Activated CD8-positive, alpha-beta memory T cell treated with anti-CD3 and anti-CD28 coated beads, Interleukin-2, amount 50 U/mL, for 24 hours (primary cell): ENCODE data around the gene SLC23A2.
"Not testable (repeated sequence)": the region's sequence is repeated elsewhere in the genome, so short reads cannot be mapped to it uniquely, and the experiment has no call there.

ENCODE experiments used
- DNase-seq: peaks from one replicate; pipeline ENCODE4 v3.0.0-alpha.2; 2020; ENCODE audit errors: extremely low read depth

SLC23A2 gene

GRCh38 chr20:5001174-5002076 lies at the start of gene SLC23A2:
Gene SLC23A2 (minus strand): TSS chr20:5001510. CDS start chr20:4932562, 68,948 bp downstream.
- no peak for DNase-seq

GRCh38 chr20:5046656-5047339 lies 45.5 kb upstream of the SLC23A2 start:
- DNase-seq: no peak

- no peak for DNase-seq
These were observed 44.6 kb upstream of the SLC23A2 start for GRCh38 chr20:5045906-5046305.

GRCh38 chr20:5044075-5044620 lies 42.8 kb upstream of the SLC23A2 start:
- DNase-seq: no peak

GRCh38 chr20:5041433-5041832 lies 40.1 kb upstream of the SLC23A2 start:
- no peak for DNase-seq

GRCh38 chr20:5040345-5040744 lies 39.0 kb upstream of the SLC23A2 start:
- no peak for DNase-seq

GRCh38 chr20:5039889-5040288 lies 38.6 kb upstream of the SLC23A2 start:
- no peak for DNase-seq

- DNase-seq: no peak
These were observed 37.9 kb upstream of the SLC23A2 start for GRCh38 chr20:5039255-5039657.

GRCh38 chr20:5036828-5037227 lies 35.5 kb upstream of the SLC23A2 start:
- no peak for DNase-seq

GRCh38 chr20:5035518-5035917 lies 34.2 kb upstream of the SLC23A2 start:
- not testable (repeated sequence) for DNase-seq

GRCh38 chr20:5033566-5033965 lies 32.3 kb upstream of the SLC23A2 start:
- DNase-seq: no peak

- DNase-seq: not testable (repeated sequence)
These were observed 30.4 kb upstream of the SLC23A2 start for GRCh38 chr20:5031701-5032100.

GRCh38 chr20:5031206-5031557 lies 29.9 kb upstream of the SLC23A2 start:
- DNase-seq: no peak

GRCh38 chr20:5030348-5031205 lies 29.3 kb upstream of the SLC23A2 start:
- no peak for DNase-seq

GRCh38 chr20:5028258-5029059 lies 27.1 kb upstream of the SLC23A2 start:
- not testable (repeated sequence) for DNase-seq

GRCh38 chr20:5024982-5025381 lies 23.7 kb upstream of the SLC23A2 start:
- DNase-seq: no peak

- no peak for DNase-seq
These were observed 22.8 kb upstream of the SLC23A2 start for GRCh38 chr20:5024103-5024502.

GRCh38 chr20:5023171-5023570 lies 21.9 kb upstream of the SLC23A2 start:
- not testable (repeated sequence) for DNase-seq

- DNase-seq: no peak
These were observed 19.4 kb upstream of the SLC23A2 start for GRCh38 chr20:5020760-5021159.

- no peak for DNase-seq
These were observed 12.6 kb upstream of the SLC23A2 start for GRCh38 chr20:5013682-5014447.
